Epithelial cell of umbilical artery (primary cell): ENCODE results near the gene WNK1. TPM values are rescaled to one million over a fixed set of nuclear protein-coding genes. Genes with fewer than 3 reads are reported as not detected.

ENCODE experiments used
- total RNA-seq: library from RNA; depleted of rRNA; stranded (reverse); fragments of >200 nt; gene quantifications from 2 replicates; pipeline ENCODE4 v1.2.3, GENCODE V29; 2014

Gene WNK1
- total RNA-seq: 28.3 and 32.8 TPM in 2 replicates

DNA sequence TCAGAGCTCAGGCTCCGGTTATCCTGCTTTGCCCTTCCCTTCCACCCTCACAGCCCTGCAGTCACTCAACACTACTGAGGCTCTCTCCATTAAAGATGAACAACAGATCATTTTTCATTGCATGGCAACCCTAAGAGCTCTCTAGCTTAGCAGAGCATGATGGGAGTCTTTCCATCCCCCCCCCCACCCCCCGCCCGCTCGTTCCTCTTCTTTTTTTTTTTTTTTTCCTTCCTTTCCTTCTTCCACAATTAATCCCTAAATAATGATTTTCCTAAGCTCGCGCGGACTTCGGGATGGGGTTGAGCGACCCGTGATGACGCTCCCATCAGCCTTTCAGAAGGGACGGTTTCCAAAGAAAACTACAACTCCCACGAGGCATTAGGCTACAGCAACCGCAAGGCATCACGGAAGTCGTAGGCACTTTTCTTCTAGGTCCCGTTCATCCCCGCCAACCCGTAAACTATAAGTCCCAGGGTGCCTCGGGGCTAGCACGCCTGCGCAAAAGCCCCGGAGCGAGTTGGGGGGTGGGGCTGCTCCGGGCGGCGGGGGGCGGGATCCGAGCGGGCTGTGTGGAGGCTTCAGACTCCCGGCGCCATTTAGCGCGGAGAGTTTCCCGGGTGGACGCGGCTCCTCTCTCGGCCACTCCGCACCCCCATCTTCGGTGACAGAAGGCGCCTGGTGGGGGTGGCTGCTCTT lies at the start of gene WNK1:
Gene WNK1, plus strand, starts transcription at position 581 of the 696 bp plus-strand sequence. CDS start 987 bp downstream, outside the sequence.

DNA sequence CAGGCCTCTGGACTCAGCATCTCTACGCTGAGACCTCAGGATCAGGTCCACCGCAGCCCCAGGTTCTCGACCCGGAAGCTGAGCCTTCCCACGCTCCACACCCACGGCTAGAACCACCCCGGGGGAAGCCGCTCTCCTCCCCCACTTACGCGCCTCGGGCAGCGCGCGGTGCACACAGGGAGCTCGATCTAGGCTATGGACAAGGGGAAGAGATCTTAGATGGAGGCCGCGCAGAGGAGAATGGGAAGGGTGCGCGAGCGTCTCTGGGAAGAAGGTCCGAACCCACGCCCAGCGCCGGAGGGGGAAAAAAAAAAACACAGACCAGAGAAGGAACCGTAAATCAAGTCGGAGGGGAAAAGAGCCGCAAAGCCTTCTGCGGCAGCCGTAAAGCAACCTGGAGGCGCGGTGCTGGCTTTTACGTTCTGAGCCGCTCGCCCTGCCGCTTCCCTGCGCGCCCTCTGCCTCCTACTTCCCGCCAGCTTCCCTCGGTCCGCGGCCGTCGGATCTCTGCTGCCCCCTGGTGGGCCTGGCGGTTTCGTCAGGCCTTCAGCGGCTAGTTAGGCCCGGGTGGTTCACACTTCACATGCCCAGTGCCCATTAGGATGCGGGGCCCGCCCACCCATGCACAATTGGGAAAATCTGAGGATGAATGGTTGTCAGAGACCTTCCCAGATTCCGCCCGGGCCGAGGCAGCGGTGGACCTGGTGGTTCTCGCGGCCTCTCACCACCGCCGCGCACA lies 197.2 kb downstream of the WNK1 start, which contains the start of gene RAD52:
Gene RAD52, minus strand, starts transcription at position 242 of the 739 bp plus-strand sequence. CDS start 16,636 bp downstream, outside the sequence.

Other genes starting within 250 kb of the WNK1 start
- gene NINJ2, start 89.1 kb upstream of the WNK1 start, total RNA-seq: 0.65 TPM in 1 of 2 replicates, not detected in the other
- 9.4 and 12.2 TPM in 2 replicates for gene RAD52, start 197.1 kb downstream of the WNK1 start, total RNA-seq
- gene ERC1, start 238.6 kb downstream of the WNK1 start, total RNA-seq: 22.4 and 52.9 TPM in 2 replicates